T47D (cell line): ENCODE data around the gene RTN4R.

Source experiments
- DNase-seq, 2 experiments: peaks; one replicate each; pipeline versions ENCODE4 v3.0.0 to v3.0.0-alpha.2; 2011 to 2012; ENCODE audit warnings: low read depth in 1 of 2, low spot score in 1 of 2
- JUND ChIP-seq: IDR thresholded peaks from 2 replicates; pipeline ENCODE4 v1.6.1; 2012; ENCODE audit warnings: low read depth
- in situ Hi-C: cut with HindIII; loops from 2 replicates; pipeline ENCODE4 v1.10.0; 2016; ENCODE audit warnings: low sequenced_read_pairs, low pct_unique_long_range_greater_than_20kb

RTN4R gene

DNA sequence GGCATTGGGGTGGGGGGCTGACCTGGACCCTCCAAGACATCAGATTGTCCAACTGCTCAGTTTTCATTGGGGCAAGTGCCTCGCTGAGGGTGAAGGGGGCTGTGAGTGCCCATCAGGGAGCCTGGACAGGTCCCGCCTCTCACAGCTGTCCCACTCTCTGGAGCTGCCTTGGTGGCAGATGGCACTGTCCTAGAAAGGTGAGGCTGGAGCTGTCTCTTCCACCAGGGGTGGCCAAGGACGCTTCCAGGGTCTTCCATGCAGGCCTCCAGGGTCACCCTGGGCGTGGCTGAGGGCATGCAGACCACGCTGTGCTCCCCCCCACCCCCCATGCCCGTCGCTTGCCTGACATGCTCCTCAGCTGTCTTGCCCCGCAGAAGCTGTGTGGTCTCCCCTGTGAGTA is 63.8 kb downstream of the RTN4R start:
- no peak for TF ChIP-seq JUND
- no peak for DNase-seq
- in situ Hi-C loops: no loop called here

DNA sequence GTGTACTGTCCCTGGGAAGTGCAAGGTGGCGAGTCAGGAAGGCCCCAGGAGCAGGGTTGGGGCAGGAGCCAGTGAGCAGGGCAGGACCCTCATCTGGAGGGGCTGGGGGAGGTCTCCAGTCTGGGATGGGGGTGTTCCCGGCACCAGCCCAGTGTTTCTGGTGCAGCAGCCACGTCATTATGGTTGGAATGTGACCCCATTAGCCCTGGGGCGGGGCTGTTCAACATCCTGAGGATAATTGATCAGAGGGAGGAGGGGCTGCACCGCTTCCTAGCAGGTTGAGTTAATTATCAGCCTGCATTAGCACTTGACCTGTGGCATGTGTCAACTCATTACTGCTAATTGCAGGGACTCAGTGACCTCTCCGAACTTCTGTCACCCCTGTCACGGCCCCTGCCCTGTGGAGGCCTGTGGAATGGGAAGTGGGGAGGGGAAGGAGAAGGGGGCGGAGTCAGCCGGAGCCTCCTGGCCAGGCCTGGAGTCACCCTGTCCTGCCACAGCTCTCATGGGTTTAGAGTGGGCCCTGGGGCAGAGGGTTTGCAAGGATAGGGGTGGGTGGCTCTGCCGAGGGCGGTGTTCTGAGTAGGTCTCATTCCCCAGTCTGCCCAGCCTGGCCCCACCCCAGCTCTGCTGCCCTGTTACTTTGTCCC is 64.4 kb downstream of the RTN4R start:
- in situ Hi-C loops: no loop called here
- no peak for DNase-seq
- TF ChIP-seq JUND: no peak

DNA sequence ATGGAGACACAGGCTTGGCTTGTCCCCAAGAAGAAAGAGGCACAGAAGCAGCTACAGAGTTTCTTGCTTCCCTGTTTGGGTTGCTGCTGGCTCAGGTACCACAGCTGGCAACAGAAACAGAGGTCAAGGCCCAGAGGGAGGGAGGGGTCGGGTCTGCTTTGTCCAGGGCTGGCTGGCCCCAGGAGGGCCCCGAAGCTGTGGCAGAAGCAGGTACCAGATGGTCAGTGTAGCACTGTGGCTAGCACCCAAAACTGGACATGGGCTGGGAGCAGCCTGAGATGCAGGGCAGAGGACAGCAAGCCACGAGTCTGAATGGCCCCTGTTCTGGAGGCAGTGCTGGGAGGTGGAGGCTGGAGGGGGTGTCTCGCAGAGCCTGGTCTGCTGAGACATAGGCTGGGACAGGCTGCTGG is 65.0 kb downstream of the RTN4R start:
- DNase-seq: no peak
- no peak for TF ChIP-seq JUND
- in situ Hi-C loops: no loop called here

DNA sequence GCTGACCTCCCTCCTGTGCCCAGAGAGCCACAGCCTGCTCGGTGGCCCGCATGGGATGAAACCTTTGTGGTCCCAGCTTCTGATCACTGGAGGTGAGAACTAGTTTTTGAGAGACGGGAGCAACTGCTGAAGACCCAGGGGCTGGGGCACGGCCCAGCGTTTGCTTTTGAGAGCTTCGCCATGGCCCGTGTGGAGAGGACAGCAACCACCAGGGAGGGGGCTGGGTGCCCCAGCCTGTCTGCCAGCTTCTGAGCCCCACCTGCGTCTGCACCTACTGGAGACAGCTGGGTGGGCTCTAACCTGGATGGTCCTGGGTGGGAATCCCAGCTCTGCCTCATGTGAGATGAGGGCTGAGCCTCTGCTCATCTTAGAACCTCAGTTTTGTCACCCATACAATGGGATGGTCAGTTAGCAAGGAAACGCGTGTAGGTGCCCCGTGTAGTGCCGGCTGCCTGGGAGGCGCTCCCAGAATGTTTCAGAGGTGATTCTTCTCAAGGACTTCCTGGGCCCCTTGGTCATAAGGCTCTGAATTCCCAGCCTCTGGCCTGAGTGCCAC is 66.2 kb downstream of the RTN4R start:
- in situ Hi-C loops: no loop called here
- TF ChIP-seq JUND: no peak
- no peak for DNase-seq

DNA sequence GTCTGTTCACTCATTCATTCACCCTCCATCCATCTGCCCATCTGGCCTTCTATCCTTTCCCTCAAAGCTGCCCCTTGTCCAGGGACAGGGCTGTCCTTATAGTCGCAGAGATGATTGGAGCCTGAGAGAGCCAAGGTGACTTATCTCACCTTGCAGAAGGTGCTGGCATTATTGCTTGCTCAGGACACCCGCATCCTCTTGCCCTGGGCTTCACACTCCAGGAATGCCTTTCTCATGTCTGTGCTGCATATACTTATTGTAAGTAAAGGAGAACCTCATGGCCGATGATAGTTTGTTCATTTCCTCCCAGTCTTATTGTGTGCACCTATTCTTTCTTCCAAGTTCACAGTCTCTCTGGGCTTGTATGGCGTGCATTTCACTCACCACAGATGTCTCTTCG is 68.2 kb downstream of the RTN4R start:
- DNase-seq: no peak
- in situ Hi-C loops: no loop called here
- TF ChIP-seq JUND: no peak

DNA sequence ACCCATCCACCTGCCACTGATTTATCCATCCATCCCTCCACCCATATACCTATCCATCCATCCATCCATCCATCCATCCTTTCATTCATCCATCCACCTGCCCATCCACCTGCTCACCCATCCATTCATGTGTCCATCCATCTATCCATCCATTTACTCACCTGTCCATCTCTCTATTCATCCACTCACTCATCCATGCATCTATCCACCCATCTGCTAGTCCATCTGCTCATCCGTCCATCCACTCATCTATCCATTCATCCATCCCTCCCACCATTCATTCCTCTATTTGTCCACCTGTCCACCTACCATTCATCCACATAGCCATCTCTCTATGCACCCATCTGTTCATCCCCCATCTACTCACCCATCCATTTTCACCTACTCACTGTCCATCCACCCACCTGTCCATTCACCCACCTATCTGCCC is 68.7 kb downstream of the RTN4R start:
- in situ Hi-C loops: no loop called here
- no peak for TF ChIP-seq JUND
- no peak for DNase-seq

DNA sequence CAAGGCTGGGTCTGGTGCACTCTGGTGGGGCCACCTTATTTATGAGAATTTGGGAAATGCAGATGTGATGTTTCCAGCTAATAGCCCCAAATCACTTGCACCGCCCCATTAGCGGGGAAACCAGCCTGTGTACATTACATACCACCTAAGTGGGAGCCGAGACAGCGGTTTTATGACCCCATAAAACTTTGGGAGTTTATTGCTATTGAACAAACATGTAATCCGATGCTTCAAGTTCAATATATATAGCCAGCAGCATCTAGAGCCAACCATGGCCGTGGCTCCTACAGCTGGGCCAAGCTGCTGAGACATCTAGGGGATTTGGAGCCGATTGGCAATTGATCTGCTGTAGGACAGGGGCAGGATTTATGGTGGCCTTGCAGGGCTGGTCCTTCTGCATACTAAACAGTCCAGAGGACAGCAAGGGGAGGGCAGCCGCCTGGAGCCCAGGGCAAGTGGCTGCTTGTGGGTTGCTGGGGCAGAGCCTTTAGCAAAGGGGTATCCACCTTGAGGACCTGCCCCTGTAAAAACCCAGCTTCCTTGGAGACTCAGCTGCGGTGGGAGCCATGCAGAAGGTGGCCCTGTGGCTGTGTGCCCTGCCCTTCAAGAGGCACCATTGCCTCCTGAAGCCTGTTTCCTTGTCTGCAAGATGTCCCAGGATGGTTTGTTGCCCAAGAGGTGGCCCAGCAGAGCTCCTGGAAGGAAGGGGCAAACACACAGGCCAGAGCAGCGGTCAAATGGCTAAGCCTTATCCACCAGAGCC is 69.4 kb downstream of the RTN4R start:
- no peak for DNase-seq
- TF ChIP-seq JUND: no peak
- in situ Hi-C loops: no loop called here

DNA sequence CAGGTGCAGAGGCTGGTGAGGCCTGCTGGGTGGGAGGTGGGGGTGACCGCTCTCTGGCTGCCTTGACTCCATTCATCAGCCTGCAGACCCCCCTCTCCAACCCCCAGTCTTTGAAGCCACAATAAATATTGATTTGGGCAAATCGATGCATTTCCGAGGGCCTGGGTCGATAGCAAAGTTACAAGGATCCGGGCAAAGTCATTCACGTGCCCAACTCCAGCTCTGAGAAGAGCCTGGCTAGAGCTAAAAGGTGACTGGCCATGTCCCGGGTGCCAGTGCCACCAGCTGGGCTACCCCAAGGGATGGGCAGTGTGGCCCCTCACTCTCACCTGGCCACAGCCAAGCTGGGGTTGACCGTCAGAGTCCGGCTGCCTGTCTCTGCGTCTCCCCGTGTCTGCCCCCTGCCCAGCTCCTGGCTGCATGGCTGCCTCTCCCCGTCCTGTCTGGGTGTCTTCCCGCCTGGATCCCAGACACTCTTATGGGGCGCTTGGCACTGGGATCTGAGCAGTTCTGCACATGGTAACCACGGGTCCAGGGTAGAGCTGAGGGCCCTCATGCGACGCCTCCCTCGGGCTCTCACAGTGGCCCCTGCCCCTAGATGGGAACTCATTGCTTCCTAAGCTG is 70.6 kb downstream of the RTN4R start:
- in situ Hi-C loops: no loop called here
- no peak for DNase-seq
- no peak for TF ChIP-seq JUND

DNA sequence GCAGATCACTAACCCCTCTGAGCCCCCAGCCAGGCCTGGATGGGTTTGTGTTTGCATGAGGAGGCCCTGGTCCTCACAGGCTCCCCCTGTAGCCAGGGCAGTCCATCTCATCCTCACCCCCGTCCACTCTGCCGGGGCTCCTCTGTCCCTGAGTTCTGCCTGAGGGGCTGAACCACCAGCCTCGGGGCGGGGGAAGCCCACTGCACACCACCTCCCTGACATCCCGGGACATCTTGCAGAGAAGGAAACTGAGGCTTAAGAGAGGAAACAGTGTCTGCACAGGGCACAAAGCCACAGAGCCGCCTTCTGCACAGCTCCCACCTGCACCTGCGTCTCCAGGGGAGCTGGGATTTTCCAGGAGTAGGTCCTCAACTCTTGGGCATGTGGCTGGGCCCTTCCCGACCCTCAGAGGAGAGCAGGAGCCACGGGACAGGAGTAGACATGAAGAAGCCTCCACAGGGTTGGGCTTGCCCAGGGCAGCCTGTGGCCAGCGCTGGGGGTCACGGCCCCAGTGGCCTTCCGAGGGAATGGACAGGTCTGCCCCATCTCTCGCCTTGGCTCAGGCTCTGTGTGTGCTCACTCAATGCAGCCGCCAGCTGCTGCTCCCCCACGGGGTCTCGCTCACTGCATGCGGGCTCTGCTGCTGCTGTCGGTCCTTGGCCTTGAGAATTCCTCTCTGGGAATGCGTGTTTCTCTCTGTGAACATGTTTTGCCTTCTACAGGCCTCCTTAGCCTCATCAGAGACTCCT is 71.8 kb downstream of the RTN4R start:
- no peak for DNase-seq

DNA sequence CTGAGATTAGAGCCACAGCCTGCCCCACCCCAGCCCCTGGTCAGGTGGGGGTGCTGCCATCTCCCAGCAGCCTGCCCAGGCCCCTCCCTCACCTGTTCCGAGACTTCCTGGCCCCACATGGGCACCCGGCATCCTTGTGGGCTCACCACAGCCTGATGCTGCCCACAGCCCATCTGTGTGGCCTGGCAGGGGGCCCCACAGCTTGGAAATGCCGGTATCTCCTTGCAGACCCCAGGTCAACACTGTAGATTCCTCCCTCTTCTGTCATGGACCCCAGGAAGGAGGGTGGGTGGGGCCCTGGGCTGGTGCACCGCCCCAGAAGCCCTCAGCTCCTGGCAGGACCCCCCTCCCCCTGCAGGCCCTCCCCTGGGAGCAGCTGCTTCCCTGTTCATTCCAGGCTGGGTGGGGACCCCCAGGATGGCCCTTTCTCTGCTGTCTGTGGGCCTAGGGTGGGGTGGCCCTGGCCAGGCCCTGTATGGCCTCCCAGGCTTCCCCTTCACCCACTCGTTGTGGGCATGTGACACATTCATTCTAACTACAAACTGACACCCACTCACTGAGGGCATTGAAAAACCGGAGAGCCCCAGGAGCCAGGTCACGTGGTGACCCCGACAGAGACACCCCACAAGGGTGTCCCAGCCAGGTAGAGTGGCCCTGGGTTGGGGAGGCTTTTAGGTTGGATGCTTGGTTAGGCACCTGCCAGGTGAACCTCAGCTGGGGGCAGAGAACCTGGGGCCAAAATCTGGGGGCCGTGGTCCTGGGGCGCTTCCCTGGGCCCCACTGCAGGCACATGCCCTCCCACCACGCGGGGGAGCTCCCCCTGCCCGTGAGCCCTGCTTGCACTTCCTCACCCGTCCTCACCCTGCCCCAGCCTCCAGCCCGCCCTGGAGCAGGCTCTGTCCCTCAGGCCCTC is 73.2 kb downstream of the RTN4R start:
- in situ Hi-C loops: no loop called here
- DNase-seq: no peak
- TF ChIP-seq JUND: no peak

More for the DNA sequence above, 71.8 kb downstream of the RTN4R start:
- in situ Hi-C loops: no loop called here
- no peak for TF ChIP-seq JUND

DNA sequence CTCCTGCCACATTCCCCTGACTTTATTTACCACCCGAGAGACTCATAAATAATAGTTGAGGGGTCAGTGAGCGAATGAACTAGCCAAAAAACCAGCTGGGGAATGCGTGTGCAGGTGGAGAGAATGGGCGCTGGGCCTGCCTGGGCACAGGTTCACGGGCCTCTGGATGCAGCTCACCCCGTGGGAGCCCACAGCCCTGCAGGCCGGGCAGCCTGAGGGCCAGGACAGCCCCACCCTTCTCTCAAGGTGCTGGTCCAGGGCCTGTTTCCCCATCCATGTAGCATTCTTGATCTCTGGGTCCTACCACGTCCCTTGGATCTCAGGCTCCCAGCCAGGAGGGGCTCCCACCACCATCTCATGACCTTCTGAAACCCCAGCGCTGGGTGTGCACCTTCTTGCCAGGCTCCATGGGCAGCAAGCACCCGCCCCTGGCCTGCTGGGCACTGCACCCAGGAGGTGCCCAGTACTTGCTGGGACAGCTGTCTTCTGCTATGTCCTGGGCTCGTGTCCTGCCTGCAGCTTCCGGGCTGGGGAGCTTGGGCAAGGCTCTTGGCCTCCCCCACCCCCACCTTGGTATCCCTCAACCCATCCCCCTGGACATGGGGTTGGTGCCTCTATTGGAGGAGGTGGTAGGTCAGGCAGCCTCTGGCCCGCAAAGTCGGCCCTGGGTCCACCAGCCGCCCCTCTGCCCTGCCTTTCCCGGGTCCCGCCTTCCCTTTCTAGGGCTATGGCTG is 74.2 kb downstream of the RTN4R start:
- in situ Hi-C loops: no loop called here
- DNase-seq: no peak
- no peak for TF ChIP-seq JUND
